ENCODE data around the gene BTF3. TPM values are rescaled to one million over a fixed set of nuclear protein-coding genes. Genes with fewer than 3 reads are reported as not detected.

The BTF3 gene
- total and polyA plus RNA-seq, 9 of the 15 experiments (the other 6 are each of a cell fraction or from before 2014, with no cell fraction given), result 534 to 1,637 (median 848) TPM

DNA sequence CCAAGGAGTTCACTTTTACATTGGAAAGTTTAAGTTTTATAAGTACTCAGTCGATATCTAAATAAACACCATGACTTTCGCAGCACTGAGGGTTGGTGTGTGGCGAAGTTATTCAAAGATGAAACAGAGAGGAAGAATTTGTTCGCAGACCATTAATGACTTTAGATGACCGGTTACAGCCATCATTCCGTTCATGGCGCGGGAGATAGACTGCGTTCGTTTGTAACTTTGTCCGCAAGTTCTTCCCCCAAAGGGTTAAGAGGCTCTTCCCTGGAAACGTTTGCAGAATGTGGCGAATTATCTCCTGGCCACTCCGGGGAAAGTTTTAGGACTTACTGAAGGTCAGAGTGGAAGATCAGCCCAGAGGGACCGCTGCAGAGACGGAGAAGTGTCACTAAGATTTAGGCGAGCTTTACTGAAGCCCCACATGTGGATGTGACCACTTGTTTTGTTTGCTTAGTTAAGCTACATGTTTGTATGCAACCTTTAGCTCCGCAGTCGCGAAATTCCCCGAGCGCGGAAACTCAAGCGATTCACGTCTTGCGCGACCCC lies 47.5 kb upstream of the BTF3 start (continued):
- no peak for TF ChIP-seq MEF2D (tag; conservative IDR thresholded peaks at IDR 0.05; ENCODE audit: low read depth)
- TF ChIP-seq ZNF76 (CRISPR knock-in tag; IDR thresholded peaks at IDR 0.05; ENCODE audit: borderline replicate concordance), result no peak
- TF ChIP-seq SRSF7 (optimal IDR thresholded peaks at IDR 0.05; ENCODE audit: low read depth, low read length), result no peak

DNA sequence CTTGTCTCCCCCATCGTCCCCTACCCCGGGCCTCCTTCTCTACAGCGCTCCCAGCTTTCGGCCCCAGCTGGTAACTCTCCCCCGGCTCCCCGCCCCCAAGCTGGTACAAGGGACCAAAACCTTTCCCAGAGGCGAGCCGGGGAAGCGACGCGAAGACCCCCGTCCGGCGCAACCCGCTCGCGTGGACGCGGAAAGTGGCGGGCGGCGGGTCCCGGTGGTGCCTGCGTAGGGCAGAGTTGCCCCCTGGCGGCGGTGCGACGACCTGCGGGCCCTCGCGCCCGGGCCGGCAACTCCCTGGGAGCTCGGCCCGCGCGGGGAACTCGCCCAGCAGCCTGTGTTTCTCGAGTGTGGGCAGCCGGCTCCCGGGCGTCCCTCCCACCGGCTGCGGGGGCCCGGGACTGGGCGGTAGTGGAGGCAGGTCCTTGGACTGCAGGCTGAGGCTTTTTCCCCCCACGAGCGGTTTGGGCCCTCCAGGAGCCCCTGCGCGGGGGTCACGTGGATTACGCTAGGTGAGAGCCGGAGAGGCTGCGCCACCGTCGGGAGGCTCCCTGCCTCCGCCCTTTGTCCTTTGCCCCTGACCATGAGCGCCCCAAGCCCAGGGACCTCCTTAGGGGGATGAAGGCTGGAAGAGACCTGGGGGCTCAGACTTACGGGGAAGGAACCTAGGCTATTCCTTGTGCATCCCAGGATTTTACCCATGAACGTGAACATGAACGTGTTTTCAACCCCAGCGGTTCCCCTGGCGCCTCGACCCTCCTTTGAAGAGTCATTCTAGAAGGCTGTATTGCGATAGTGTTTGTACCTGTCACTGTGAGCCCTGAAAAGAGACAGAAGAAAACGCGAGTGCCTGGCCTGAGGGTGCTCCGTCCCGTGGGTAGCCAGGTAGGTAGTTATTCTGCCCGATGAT lies 46.8 kb upstream of the BTF3 start:
- Histone ChIP-seq H4K20me1 (replicated peaks; ENCODE audit: control insufficient read depth, insufficient read depth, low read length) (peaks cover 3% of the 10 kb centered on the region; the same call in 1 of the 2 replicates), H3K4me2 (ENCODE audit: insufficient read depth, low read length) (peak overlapping the region; percentile 52), H3K79me2 (ENCODE audit: control insufficient read depth, insufficient read depth, low read length) (no peaks in the 10 kb centered on the region), H3K9ac (ENCODE audit: insufficient read depth in 1 of 2, low read depth in 2 of 2, low read length in 2 of 2) (peak overlapping the region in 1 of 2 experiments; percentile 86; a peak in 2 of 4 replicates), H3K27me3 (ENCODE audit: control insufficient read depth in 2 of 2, insufficient read depth in 2 of 2, low read length in 2 of 2) (peaks cover 41% of the 10 kb centered on the region in 2 experiments), H2AFZ (ENCODE audit: low read depth, low read length) (peak overlapping the region; percentile 76), H3K9me1 (ENCODE audit: control insufficient read depth, insufficient read depth, low read length) (no peaks in the 10 kb centered on the region), H3K9me3 (replicated peaks; ENCODE audit: control insufficient read depth, insufficient read depth, low read depth, low read length) (no peaks in the 10 kb centered on the region; the same call in 1 of the 2 replicates), H3K4me3 (peak overlapping the region; percentile 24), H3K36me3 (ENCODE audit: control insufficient read depth, insufficient read depth, low read length) (no peaks in the 10 kb centered on the region), H3K4me1 (replicated peaks in 1 of 2; ENCODE audit: control insufficient read depth in 2 of 2, insufficient read depth in 2 of 2, low read length in 2 of 2) (peaks cover 5 to 35% of the 10 kb centered on the region in 2 experiments; a peak in 3 of 5 replicates), H3K27ac (ENCODE audit: extremely low read depth, low read depth, low read length) (no peak overlapping the region)
- no TSS peak for BruUV-seq (replicated peaks)
- CTCF ChIA-PET (ENCODE audit: low intra/inter-chr PET ratio), result no interaction called here
- POLR2A ChIA-PET, result interaction anchor here (1.4 kb wide), 1 partner anchor 45 kb away, joined by 3 read pairs; no protein-coding TSS in a partner anchor
- no peak for FAIRE-seq
- ATAC-seq, result peak; percentile 85
- 3% methylated on average over 38 of the region's 70 CpGs for WGBS (ENCODE audit: insufficient coverage, low coverage, missing lambda C conversion rate)
- in situ Hi-C loops (cut with MboI), result no loop called here
- intact Hi-C loops (cut with micrococcal nuclease), result loop anchor here (5.0 kb wide), 4 partner anchors 46 to 369 kb away; partner anchors contain the start of gene BTF3
- peak; percentile 61 to 73 (median 73) for DNase-seq (ENCODE audit: extremely low read depth in 1 of 4, low spot score in 3 of 4)
- TF ChIP-seq RAD51 (IDR thresholded peaks at IDR 0.05; ENCODE audit: borderline replicate concordance, low read depth) (peak; percentile 34; the same call in 1 of the 2 replicates), ZSCAN29 (IDR thresholded peaks at IDR 0.05) (peak; percentile 94), ATF1 (CRISPR knock-in tag; IDR thresholded peaks at IDR 0.05) (no peak), ATF1 (tag; IDR thresholded peaks at IDR 0.05) (0 out of 2 replicates have a peak, but pooled peaks have one; percentile 36), POLR3G (IDR thresholded peaks at IDR 0.05; ENCODE audit: extremely low read depth, insufficient read length, insufficient replicate concordance) (no peak), GATAD2A (IDR thresholded peaks at IDR 0.05) (no peak), FIP1L1 (IDR thresholded peaks at IDR 0.05; ENCODE audit: low read depth, low read length, poor library complexity, severe bottlenecking) (peak; percentile 29)
- TF ChIP-seq, protein P1, sequence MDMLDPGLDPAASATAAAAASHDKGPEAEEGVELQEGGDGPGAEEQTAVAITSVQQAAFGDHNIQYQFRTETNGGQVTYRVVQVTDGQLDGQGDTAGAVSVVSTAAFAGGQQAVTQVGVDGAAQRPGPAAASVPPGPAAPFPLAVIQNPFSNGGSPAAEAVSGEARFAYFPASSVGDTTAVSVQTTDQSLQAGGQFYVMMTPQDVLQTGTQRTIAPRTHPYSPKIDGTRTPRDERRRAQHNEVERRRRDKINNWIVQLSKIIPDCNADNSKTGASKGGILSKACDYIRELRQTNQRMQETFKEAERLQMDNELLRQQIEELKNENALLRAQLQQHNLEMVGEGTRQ (CRISPR knock-in tag; IDR thresholded peaks at IDR 0.05), result peak; percentile 54; the same call in 1 of the 2 replicates
- TF ChIP-seq, protein P2, sequence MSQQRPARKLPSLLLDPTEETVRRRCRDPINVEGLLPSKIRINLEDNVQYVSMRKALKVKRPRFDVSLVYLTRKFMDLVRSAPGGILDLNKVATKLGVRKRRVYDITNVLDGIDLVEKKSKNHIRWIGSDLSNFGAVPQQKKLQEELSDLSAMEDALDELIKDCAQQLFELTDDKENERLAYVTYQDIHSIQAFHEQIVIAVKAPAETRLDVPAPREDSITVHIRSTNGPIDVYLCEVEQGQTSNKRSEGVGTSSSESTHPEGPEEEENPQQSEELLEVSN (IDR thresholded peaks at IDR 0.05; ENCODE audit: borderline replicate concordance in 1 of 2, extremely low read depth in 1 of 2, insufficient read depth in 1 of 2, insufficient read length in 1 of 2, low read depth in 1 of 2, low read length in 1 of 2, poor library complexity in 1 of 2, severe bottlenecking in 1 of 2), result peak; percentile 30 to 84
- TF ChIP-seq, protein P3, sequence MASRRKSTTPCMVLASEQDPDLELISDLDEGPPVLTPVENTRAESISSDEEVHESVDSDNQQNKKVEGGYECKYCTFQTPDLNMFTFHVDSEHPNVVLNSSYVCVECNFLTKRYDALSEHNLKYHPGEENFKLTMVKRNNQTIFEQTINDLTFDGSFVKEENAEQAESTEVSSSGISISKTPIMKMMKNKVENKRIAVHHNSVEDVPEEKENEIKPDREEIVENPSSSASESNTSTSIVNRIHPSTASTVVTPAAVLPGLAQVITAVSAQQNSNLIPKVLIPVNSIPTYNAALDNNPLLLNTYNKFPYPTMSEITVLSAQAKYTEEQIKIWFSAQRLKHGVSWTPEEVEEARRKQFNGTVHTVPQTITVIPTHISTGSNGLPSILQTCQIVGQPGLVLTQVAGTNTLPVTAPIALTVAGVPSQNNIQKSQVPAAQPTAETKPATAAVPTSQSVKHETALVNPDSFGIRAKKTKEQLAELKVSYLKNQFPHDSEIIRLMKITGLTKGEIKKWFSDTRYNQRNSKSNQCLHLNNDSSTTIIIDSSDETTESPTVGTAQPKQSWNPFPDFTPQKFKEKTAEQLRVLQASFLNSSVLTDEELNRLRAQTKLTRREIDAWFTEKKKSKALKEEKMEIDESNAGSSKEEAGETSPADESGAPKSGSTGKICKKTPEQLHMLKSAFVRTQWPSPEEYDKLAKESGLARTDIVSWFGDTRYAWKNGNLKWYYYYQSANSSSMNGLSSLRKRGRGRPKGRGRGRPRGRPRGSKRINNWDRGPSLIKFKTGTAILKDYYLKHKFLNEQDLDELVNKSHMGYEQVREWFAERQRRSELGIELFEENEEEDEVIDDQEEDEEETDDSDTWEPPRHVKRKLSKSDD (conservative IDR thresholded peaks at IDR 0.05; ENCODE audit: low read length), result 0 out of 2 replicates have a peak, but pooled peaks have one; percentile 36
